Colonic mucosa (tissue), 4 donors: ENCODE results near the gene PAPSS2. TPM values are rescaled to one million over a fixed set of nuclear protein-coding genes. Genes with fewer than 3 reads are reported as not detected.
"Not testable (repeated sequence)": the region's sequence is repeated elsewhere in the genome, so short reads cannot be mapped to it uniquely, and the experiment has no call there.

ENCODE experiments used
- DNase-seq: peaks from one replicate; pipeline ENCODE4 v3.0.0-alpha.2; 2020
- H3K27ac ChIP-seq: fragments of 200-600 bp; one replicate; pipeline ENCODE4 v1.8.0; 2021
- H3K27me3 ChIP-seq: fragments of 200-600 bp; one replicate; pipeline ENCODE4 v1.8.0; 2021
- H3K36me3 ChIP-seq: fragments of 200-600 bp; one replicate; pipeline ENCODE4 v1.8.0; 2021
- H3K4me1 ChIP-seq: fragments of 200-600 bp; one replicate; pipeline ENCODE4 v1.8.0; 2021; ENCODE audit warnings: mild to moderate bottlenecking
- H3K4me3 ChIP-seq: fragments of 200-600 bp; one replicate; pipeline ENCODE4 v1.8.0; 2021
- H3K9ac ChIP-seq, 2 donors: one replicate each; pipeline ENCODE4 v1.7.0; 2013; ENCODE audit warnings: control low read depth in 2 of 2, low read depth in 2 of 2, low read length in 2 of 2
- H3K9me3 ChIP-seq: fragments of 200-600 bp; one replicate; pipeline ENCODE4 v1.8.0; 2021
- CTCF ChIP-seq: fragments of 200-600 bp; IDR thresholded peaks from one replicate; pipeline ENCODE4 v1.8.0; 2022; ENCODE audit warnings: antibody characterized with exemption, mild to moderate bottlenecking
- intact Hi-C: fragments of 100-400 bp; cut with DNase I; formaldehyde crosslinking; loops from one replicate; pipeline ENCODE4 v1.14.1; 2022
- total RNA-seq, 2 donors: library from RNA; stranded (reverse); fragmentation: NEBNext Ultra II Directional in 1 of 2; extraction: Animal tissue kit (Norgen Biotek cat#: 25700) in 1 of 2; gene quantifications; one replicate each; pipeline ENCODE4 v1.2.1, GENCODE V29; 2021
- donor health status: healthy.
- donor health status: DM: no; HTN: no; CAD: no.
- donor health status: DM: no; HTN: no; CAD: no.

The PAPSS2 gene
- total RNA-seq, 2 donors from 2014 or later: 279 to 310 TPM

- Histone ChIP-seq H3K27me3 (no peaks in the 10 kb centered on the region), H3K36me3 (no peaks in the 10 kb centered on the region), H3K4me3 (no peak overlapping the region), H3K4me1 (no peaks in the 10 kb centered on the region), H3K9ac (no peak overlapping the region), H3K27ac (peak overlapping the region; percentile 63), H3K9me3 (no peaks in the 10 kb centered on the region)
- intact Hi-C loops: no loop called here
- peak; percentile 82 for DNase-seq
- no peak for TF ChIP-seq CTCF
Measured at GRCh38 chr10:87618566-87619423, 40.9 kb upstream of the PAPSS2 start.

DNA sequence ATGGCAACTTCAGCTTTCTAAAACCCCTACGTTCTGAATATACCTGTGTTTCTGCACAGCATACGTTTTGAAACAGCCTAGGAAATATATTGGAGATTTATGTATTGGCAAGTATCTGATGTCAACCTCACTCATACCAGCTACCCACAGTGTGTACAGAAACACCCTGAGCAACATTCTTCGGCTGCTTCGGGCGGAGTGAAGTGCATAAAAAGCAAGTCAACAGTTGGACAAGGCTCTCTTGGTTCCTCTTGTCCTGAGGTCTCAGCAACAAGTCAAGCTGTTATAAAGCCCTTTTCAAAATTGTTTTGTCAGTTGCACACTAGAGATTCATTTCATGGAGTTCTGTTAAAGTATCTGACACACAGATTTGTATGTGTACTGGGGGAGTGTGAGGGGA is 40.0 kb upstream of the PAPSS2 start:
- Histone ChIP-seq H3K27ac (no peak overlapping the region), H3K4me1 (no peaks in the 10 kb centered on the region), H3K9me3 (no peaks in the 10 kb centered on the region), H3K36me3 (no peaks in the 10 kb centered on the region), H3K9ac (no peak overlapping the region), H3K27me3 (no peaks in the 10 kb centered on the region), H3K4me3 (no peak overlapping the region)
- intact Hi-C loops: no loop called here
- DNase-seq: no peak
- no peak for TF ChIP-seq CTCF

DNA sequence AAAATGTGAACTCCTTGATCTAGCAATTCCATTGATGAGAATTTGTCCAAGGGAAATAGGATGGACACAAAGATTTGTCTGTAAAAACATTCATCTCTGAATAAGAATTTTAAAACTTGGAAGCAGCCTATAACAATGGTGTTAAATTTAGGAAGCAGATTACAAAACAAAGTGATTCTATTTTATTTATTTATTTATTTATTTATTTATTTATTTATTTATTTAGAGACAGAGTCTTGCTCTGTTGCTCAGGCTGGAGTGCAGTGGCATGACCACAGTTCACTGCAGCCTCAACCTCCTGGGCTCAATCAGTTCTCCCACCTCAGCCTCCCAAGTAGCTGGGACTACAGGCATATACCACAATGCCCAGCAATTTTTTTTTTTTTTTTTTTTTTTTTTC is 38.2 kb upstream of the PAPSS2 start:
- H3K36me3 ChIP-seq, intact Hi-C loops, H3K27me3 ChIP-seq, H3K4me1 ChIP-seq, H3K9me3 ChIP-seq, H3K4me3 ChIP-seq, H3K27ac ChIP-seq, DNase-seq, H3K9ac ChIP-seq: not testable (repeated sequence)

- intact Hi-C loops: no loop called here
- no peaks in the 10 kb centered on the region for H3K27me3 ChIP-seq
- no peak for DNase-seq
Measured at GRCh38 chr10:87622314-87623004, 37.2 kb upstream of the PAPSS2 start.

DNA sequence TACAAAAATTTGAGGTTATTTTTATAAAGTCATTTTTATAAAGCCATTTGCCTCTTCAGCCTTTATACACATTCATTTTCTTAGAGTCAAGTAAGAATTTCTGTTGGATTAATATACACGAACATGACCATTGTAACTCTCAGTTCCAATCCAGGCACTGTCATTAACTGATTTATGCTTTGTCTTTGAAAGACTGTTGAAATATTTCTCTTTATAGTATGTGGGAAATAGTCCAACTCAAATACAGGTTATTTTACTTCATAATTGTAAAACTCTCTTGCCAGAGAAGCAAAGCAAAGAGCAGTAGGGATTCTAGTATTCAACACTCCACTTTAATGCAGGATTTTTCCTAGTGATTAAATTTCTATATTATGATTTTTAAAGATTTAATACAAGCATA is 36.5 kb upstream of the PAPSS2 start:
- H3K27ac ChIP-seq: no peak overlapping the region
- H3K36me3 ChIP-seq: no peaks in the 10 kb centered on the region
- no peak overlapping the region for H3K9ac ChIP-seq
- H3K4me3 ChIP-seq: no peak overlapping the region
- DNase-seq: no peak
- no peak for TF ChIP-seq CTCF
- H3K9me3 ChIP-seq: no peaks in the 10 kb centered on the region
- H3K27me3 ChIP-seq: no peaks in the 10 kb centered on the region
- no peaks in the 10 kb centered on the region for H3K4me1 ChIP-seq
- intact Hi-C loops: no loop called here

More at GRCh38 chr10:87622314-87623004, 37.2 kb upstream of the PAPSS2 start:
- Histone ChIP-seq H3K9me3 (no peaks in the 10 kb centered on the region), H3K36me3 (no peaks in the 10 kb centered on the region), H3K4me3 (no peak overlapping the region), H3K9ac (no peak overlapping the region), H3K4me1 (no peaks in the 10 kb centered on the region), H3K27ac (no peak overlapping the region)
- TF ChIP-seq CTCF: no peak

DNA sequence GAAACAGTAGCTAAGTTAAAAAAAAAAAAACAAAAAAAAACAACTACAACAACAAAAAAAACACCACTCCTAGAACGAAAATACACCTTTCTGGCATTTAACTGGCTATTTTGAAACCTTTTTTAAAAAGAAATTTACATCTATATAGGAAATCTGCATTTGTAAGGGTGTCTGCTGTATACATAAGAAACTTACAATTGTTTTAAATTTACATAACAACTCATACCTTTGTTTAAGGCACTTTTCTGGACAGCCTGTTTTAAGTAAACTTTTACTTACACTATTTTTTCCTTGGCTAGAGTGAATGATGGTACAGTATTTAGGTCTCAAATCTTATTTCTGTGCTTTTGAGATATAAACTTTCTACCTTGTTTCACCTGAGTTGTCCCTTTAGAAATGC is 34.0 kb upstream of the PAPSS2 start:
- Histone ChIP-seq H3K9me3 (no peaks in the 10 kb centered on the region), H3K36me3 (no peaks in the 10 kb centered on the region), H3K4me3 (no peak overlapping the region), H3K27me3 (no peaks in the 10 kb centered on the region), H3K27ac (no peak overlapping the region), H3K4me1 (no peaks in the 10 kb centered on the region), H3K9ac (no peak overlapping the region)
- intact Hi-C loops: no loop called here
- TF ChIP-seq CTCF: no peak
- DNase-seq: no peak
